Stimulated activated CD4-positive, alpha-beta T cell treated with anti-CD3 and anti-CD28 coated beads, Interleukin-4, amount 100 ng/mL, for 4 hours (primary cell): Measurements from ENCODE around the gene ATP5PD.

Source experiments
- DNase-seq, 2 experiments: peaks; one replicate each; pipeline ENCODE4 v3.0.0-alpha.2; 2020

ATP5PD gene

GRCh38 chr17:75046407-75047289, at the start of gene ATP5PD, which contains the start of gene KCTD2:
ATP5PD (minus strand) TSS chr17:75046969; CDS start chr17:75042650, 4,319 bp downstream.
KCTD2 (plus strand) TSS chr17:75047225; CDS start chr17:75047251, 26 bp downstream.
- peak; percentile 93 to 94 for DNase-seq

GRCh38 chr17:75096082-75096625, 49.4 kb upstream of the ATP5PD start:
- DNase-seq: no peak

- DNase-seq: no peak
Observed at GRCh38 chr17:75094871-75095399, 48.2 kb upstream of the ATP5PD start.

- DNase-seq: no peak
Observed at GRCh38 chr17:75093548-75094158, 46.9 kb upstream of the ATP5PD start.

GRCh38 chr17:75091855-75092327, 45.1 kb upstream of the ATP5PD start:
- DNase-seq: no peak

GRCh38 chr17:75090871-75091854, 44.4 kb upstream of the ATP5PD start:
- no peak for DNase-seq

GRCh38 chr17:75088465-75089417, 42.0 kb upstream of the ATP5PD start:
- DNase-seq: no peak

- DNase-seq: no peak
Observed at GRCh38 chr17:75087558-75088453, 41.0 kb upstream of the ATP5PD start, which contains the start of gene SLC16A5. SLC16A5 (plus strand) TSS chr17:75087954; CDS start chr17:75093637, 5,683 bp downstream.

- no peak for DNase-seq
Observed at GRCh38 chr17:75087182-75087557, 40.4 kb upstream of the ATP5PD start.

- no peak for DNase-seq
Observed at GRCh38 chr17:75086496-75087181, 39.9 kb upstream of the ATP5PD start.

GRCh38 chr17:75084039-75084660, 37.4 kb upstream of the ATP5PD start:
- DNase-seq: no peak

GRCh38 chr17:75082683-75083082, 35.9 kb upstream of the ATP5PD start:
- DNase-seq: no peak

- no peak for DNase-seq
Observed at GRCh38 chr17:75081611-75082540, 35.1 kb upstream of the ATP5PD start.

GRCh38 chr17:75079023-75079373, 32.2 kb upstream of the ATP5PD start:
- no peak for DNase-seq

- no peak for DNase-seq
Observed at GRCh38 chr17:75078284-75079022, 31.7 kb upstream of the ATP5PD start.

- peak; percentile 28 to 49 for DNase-seq
Observed at GRCh38 chr17:75077496-75078283, 30.9 kb upstream of the ATP5PD start.
